ENCODE results near the gene DAB2.

DNA sequence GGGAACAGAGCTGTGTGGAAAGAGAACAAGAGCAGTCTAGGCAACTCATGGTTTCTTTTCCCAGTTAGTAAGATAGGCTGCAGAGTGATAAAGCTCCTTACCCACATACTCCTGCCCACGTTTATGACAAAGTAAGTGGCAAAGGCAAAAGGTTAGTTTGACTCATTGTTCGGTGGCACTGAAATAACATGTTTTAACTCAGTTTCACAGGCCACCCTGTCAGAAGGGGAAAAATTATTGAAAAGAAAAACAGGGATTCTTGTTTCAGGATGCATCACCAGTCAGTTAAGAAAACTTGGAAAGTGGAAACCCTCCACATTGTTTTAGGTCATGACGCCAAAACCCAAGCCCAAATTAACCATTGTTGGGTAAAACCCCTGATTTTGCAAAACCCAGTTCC, 22.3 kb upstream of the DAB2 start:
- TF ChIP-seq, protein P1, sequence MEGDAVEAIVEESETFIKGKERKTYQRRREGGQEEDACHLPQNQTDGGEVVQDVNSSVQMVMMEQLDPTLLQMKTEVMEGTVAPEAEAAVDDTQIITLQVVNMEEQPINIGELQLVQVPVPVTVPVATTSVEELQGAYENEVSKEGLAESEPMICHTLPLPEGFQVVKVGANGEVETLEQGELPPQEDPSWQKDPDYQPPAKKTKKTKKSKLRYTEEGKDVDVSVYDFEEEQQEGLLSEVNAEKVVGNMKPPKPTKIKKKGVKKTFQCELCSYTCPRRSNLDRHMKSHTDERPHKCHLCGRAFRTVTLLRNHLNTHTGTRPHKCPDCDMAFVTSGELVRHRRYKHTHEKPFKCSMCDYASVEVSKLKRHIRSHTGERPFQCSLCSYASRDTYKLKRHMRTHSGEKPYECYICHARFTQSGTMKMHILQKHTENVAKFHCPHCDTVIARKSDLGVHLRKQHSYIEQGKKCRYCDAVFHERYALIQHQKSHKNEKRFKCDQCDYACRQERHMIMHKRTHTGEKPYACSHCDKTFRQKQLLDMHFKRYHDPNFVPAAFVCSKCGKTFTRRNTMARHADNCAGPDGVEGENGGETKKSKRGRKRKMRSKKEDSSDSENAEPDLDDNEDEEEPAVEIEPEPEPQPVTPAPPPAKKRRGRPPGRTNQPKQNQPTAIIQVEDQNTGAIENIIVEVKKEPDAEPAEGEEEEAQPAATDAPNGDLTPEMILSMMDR (conservative IDR thresholded peaks at IDR 0.05 in 1 of 2, IDR thresholded peaks at IDR 0.05 in 1 of 2; ENCODE audit: low read depth in 1 of 2, low read length in 2 of 2): no peak
- no peak for TF ChIP-seq EZH2 (IDR thresholded peaks at IDR 0.05; ENCODE audit: low read length, missing control alignments)

All from fibroblast of lung (primary cell).